GM21825 (cell line): ENCODE measurements around the gene HABP2.

Experiments used
- ATAC-seq: cut with Tn5 transposase; IDR thresholded peaks from one replicate; pipeline ENCODE4 v1.9.1; 2021; ENCODE audit warnings: mild to moderate bottlenecking, moderate library complexity; ENCODE audit not compliant: unreplicated experiment

The HABP2 gene

GRCh38 chr10:113525713-113526112, 27.1 kb upstream of the HABP2 start:
- ATAC-seq, result no peak

GRCh38 chr10:113527211-113527906, 25.5 kb upstream of the HABP2 start:
- no peak for ATAC-seq

- ATAC-seq, result no peak
Observed at GRCh38 chr10:113528876-113529275, 24.0 kb upstream of the HABP2 start.

GRCh38 chr10:113529575-113529974, 23.3 kb upstream of the HABP2 start:
- ATAC-seq, result no peak

GRCh38 chr10:113530476-113530875, 22.4 kb upstream of the HABP2 start:
- ATAC-seq, result no peak

- no peak for ATAC-seq
Observed at GRCh38 chr10:113532724-113533123, 20.1 kb upstream of the HABP2 start.

GRCh38 chr10:113533801-113534200, 19.1 kb upstream of the HABP2 start:
- ATAC-seq, result no peak

GRCh38 chr10:113534423-113534822, 18.4 kb upstream of the HABP2 start:
- ATAC-seq, result no peak

GRCh38 chr10:113537672-113538071, 15.2 kb upstream of the HABP2 start:
- no peak for ATAC-seq

- no peak for ATAC-seq
Observed at GRCh38 chr10:113538151-113538550, 14.7 kb upstream of the HABP2 start.

GRCh38 chr10:113539789-113540188, 13.1 kb upstream of the HABP2 start:
- no peak for ATAC-seq

- ATAC-seq, result no peak
Observed at GRCh38 chr10:113540845-113541548, 11.9 kb upstream of the HABP2 start.

- no peak for ATAC-seq
Observed at GRCh38 chr10:113541549-113541927, 11.3 kb upstream of the HABP2 start.

GRCh38 chr10:113543107-113543955, 9.5 kb upstream of the HABP2 start:
- no peak for ATAC-seq

- no peak for ATAC-seq
Observed at GRCh38 chr10:113544392-113544791, 8.5 kb upstream of the HABP2 start.

- ATAC-seq, result no peak
Observed at GRCh38 chr10:113547426-113547825, 5.4 kb upstream of the HABP2 start.

GRCh38 chr10:113549856-113550255, 3.0 kb upstream of the HABP2 start:
- no peak for ATAC-seq

- no peak for ATAC-seq
Observed at GRCh38 chr10:113550365-113550764, 2.5 kb upstream of the HABP2 start.

GRCh38 chr10:113552014-113552413, 839 bp upstream of the HABP2 start:
- no peak for ATAC-seq

- no peak for ATAC-seq
Observed at GRCh38 chr10:113553149-113553548, 296 bp downstream of the HABP2 start.

GRCh38 chr10:113554214-113554613, 1.4 kb downstream of the HABP2 start:
- no peak for ATAC-seq

- ATAC-seq, result no peak
Observed at GRCh38 chr10:113555245-113555644, 2.4 kb downstream of the HABP2 start.
